ENCODE data around the gene NOL4L.

NOL4L gene

GRCh38 chr20:32560482-32560988, 24.6 kb downstream of the NOL4L start:
- no peak for TF ChIP-seq ESRRG (CRISPR knock-in tag; IDR thresholded peaks at IDR 0.05)
- TF ChIP-seq TOX (CRISPR knock-in tag; IDR thresholded peaks at IDR 0.05; ENCODE audit: borderline replicate concordance) = no peak
- TF ChIP-seq RARB (CRISPR knock-in tag; IDR thresholded peaks at IDR 0.05) = no peak
- TF ChIP-seq ZNF70 (CRISPR knock-in tag; IDR thresholded peaks at IDR 0.05) = no peak
- no peak for TF ChIP-seq TSHZ2 (CRISPR knock-in tag; IDR thresholded peaks at IDR 0.05)
- no peak for TF ChIP-seq ZNF565 (CRISPR knock-in tag; conservative IDR thresholded peaks at IDR 0.05; ENCODE audit: low read depth)
- no peak for TF ChIP-seq ISL1 (CRISPR knock-in tag; IDR thresholded peaks at IDR 0.05)
- no peak for TF ChIP-seq SNAI2 (CRISPR knock-in tag; IDR thresholded peaks at IDR 0.05)
- TF ChIP-seq ZNF8 (CRISPR knock-in tag; IDR thresholded peaks at IDR 0.05) = no peak
- no peak for TF ChIP-seq GLIS3 (CRISPR knock-in tag; IDR thresholded peaks at IDR 0.05)
- TF ChIP-seq OSR1 (CRISPR knock-in tag; IDR thresholded peaks at IDR 0.05) = no peak
- no peak for TF ChIP-seq ZFP30 (CRISPR knock-in tag; IDR thresholded peaks at IDR 0.05)
- no peak for TF ChIP-seq ARNTL (CRISPR knock-in tag; IDR thresholded peaks at IDR 0.05; ENCODE audit: borderline replicate concordance, low read depth)
- no peak for TF ChIP-seq TCF4 (CRISPR knock-in tag; IDR thresholded peaks at IDR 0.05; ENCODE audit: borderline replicate concordance)
- TF ChIP-seq POU6F1 (CRISPR knock-in tag; IDR thresholded peaks at IDR 0.05; ENCODE audit: borderline replicate concordance, low read depth) = no peak
- TF ChIP-seq ZC3H10 (CRISPR knock-in tag; IDR thresholded peaks at IDR 0.05) = no peak
- TF ChIP-seq PPARA (CRISPR knock-in tag; IDR thresholded peaks at IDR 0.05; ENCODE audit: borderline replicate concordance) = no peak
- no peak for ATAC-seq

- peak; percentile 43; the same call in 2 of the 3 replicates for ATAC-seq
Observed at GRCh38 chr20:32559753-32560380, 25.3 kb downstream of the NOL4L start.

More at GRCh38 chr20:32559753-32560380, 25.3 kb downstream of the NOL4L start:
- TF ChIP-seq ESRRG (CRISPR knock-in tag; IDR thresholded peaks at IDR 0.05) = no peak
- no peak for TF ChIP-seq TOX (CRISPR knock-in tag; IDR thresholded peaks at IDR 0.05; ENCODE audit: borderline replicate concordance)
- no peak for TF ChIP-seq RARB (CRISPR knock-in tag; IDR thresholded peaks at IDR 0.05)
- TF ChIP-seq ZNF565 (CRISPR knock-in tag; conservative IDR thresholded peaks at IDR 0.05; ENCODE audit: low read depth) = no peak
- no peak for TF ChIP-seq TCF4 (CRISPR knock-in tag; IDR thresholded peaks at IDR 0.05; ENCODE audit: borderline replicate concordance)
- no peak for TF ChIP-seq PPARA (CRISPR knock-in tag; IDR thresholded peaks at IDR 0.05; ENCODE audit: borderline replicate concordance)
- no peak for TF ChIP-seq BACH2 (CRISPR knock-in tag; IDR thresholded peaks at IDR 0.05; ENCODE audit: borderline replicate concordance)
- no peak for TF ChIP-seq SNAI2 (CRISPR knock-in tag; IDR thresholded peaks at IDR 0.05)
- no peak for TF ChIP-seq GLIS3 (CRISPR knock-in tag; IDR thresholded peaks at IDR 0.05)
- TF ChIP-seq ZFP30 (CRISPR knock-in tag; IDR thresholded peaks at IDR 0.05) = no peak
- TF ChIP-seq POU6F1 (CRISPR knock-in tag; IDR thresholded peaks at IDR 0.05; ENCODE audit: borderline replicate concordance, low read depth) = no peak
- no peak for TF ChIP-seq ARNTL (CRISPR knock-in tag; IDR thresholded peaks at IDR 0.05; ENCODE audit: borderline replicate concordance, low read depth)
- no peak for TF ChIP-seq ZFP3 (CRISPR knock-in tag; IDR thresholded peaks at IDR 0.05)
- no peak for TF ChIP-seq CSRNP3 (CRISPR knock-in tag; IDR thresholded peaks at IDR 0.05)
- TF ChIP-seq ZNF70 (CRISPR knock-in tag; IDR thresholded peaks at IDR 0.05) = no peak
- no peak for TF ChIP-seq PATZ1 (CRISPR knock-in tag; IDR thresholded peaks at IDR 0.05; ENCODE audit: borderline replicate concordance)
- no peak for TF ChIP-seq ZC3H10 (CRISPR knock-in tag; IDR thresholded peaks at IDR 0.05)
- no peak for TF ChIP-seq CSDC2 (CRISPR knock-in tag; IDR thresholded peaks at IDR 0.05)
- no peak for TF ChIP-seq CREB5 (CRISPR knock-in tag; IDR thresholded peaks at IDR 0.05; ENCODE audit: low read depth)

Data from SK-N-SH treated with all-trans-retinoic acid at 6 μM for 48 hours (cell line).